Pancreas (tissue), 10 donors: ENCODE measurements around the gene NIP7. TPM values are rescaled to one million over a fixed set of nuclear protein-coding genes. Genes with fewer than 3 reads are reported as not detected.

Source experiments
- ATAC-seq, 4 donors: fragments of 200-7000 bp; cut with Tn5 transposase; one replicate each; pipeline versions ENCODE4 v1.8.0 to v1.9.1; 2020; ENCODE audit warnings: mild to moderate bottlenecking in 4 of 4, moderate library complexity in 4 of 4
- DNase-seq, 6 donors: peaks; one replicate each; pipeline ENCODE4 v3.0.0-alpha.2; 2020
- FAIRE-seq: peaks from 2 replicates; lab custom pipeline; 2012; peaks lifted over from hg19 to GRCh38; lab: Jason Lieb, UNC
- H3K27ac ChIP-seq, 4 donors: fragments of 200-600 bp; sonication (generic); 1 replicate in 3 of 4; 2 replicates in 1 of 4; pipeline versions ENCODE4 v1.5.0 to v1.8.0; 2020
- H3K27me3 ChIP-seq, 4 donors: fragments of 200-600 bp; one replicate each; pipeline ENCODE4 v1.8.0; 2021
- H3K36me3 ChIP-seq, 3 donors: fragments of 200-600 bp; sonication (generic) in 1 of 3; one replicate each; pipeline versions ENCODE4 v1.5.0 to v1.8.0; 2020 to 2021
- H3K4me1 ChIP-seq, 3 donors: fragments of 200-600 bp; one replicate each; pipeline ENCODE4 v1.8.0; 2021
- H3K4me3 ChIP-seq, 4 donors: fragments of 200-600 bp; sonication (generic) in 2 of 4; one replicate each; pipeline versions ENCODE4 v1.5.0 to v1.8.0; 2020 to 2021
- H3K9me3 ChIP-seq, 4 donors: fragments of 200-600 bp; one replicate each; pipeline ENCODE4 v1.8.0; 2021
- WGBS, 2 donors: extraction: QIAGEN DNeasy Blood & Tissue Kit; methylation state at CpG; one replicate each; pipeline ENCODE4 v1.1.7; 2013; 5-methylcytosine and 5-hydroxymethylcytosine counted together
- intact Hi-C, 3 donors: fragments of 100-400 bp; cut with DNase I; formaldehyde crosslinking; loops; one replicate each; pipeline versions ENCODE4 v1.11.1 to v1.14.2; 2022
- polyA plus RNA-seq, 2 donors: library from polyadenylated mRNA; stranded (reverse); fragments of 200-250 nt; gene quantifications; one replicate each; pipeline ENCODE4 v1.2.3, GENCODE V29; 2013
- total RNA-seq, 6 donors: library from RNA; stranded (reverse); fragmentation: NEBNext Ultra II Directional in 4 of 6; extraction: Animal tissue kit (Norgen Biotek cat#: 25700) in 4 of 6; gene quantifications; one replicate each; pipeline versions ENCODE4 v1.2.1 to v1.2.4, GENCODE V29; 2021 to 2023
- TF ChIP-seq, protein P1 (sequence below), 4 donors: fragments of 200-600 bp; sonication (generic) in 3 of 4; IDR thresholded peaks; one replicate each; pipeline versions ENCODE4 v1.5.0 to v1.8.0; 2021; ENCODE audit warnings: antibody characterized with exemption in 4 of 4
- donor health status: healthy with polysubstance abuse.
- donor health status: DM: no; HTN: no; CAD: no; lungs with moderate emphysema.
- donor health status: DM: no; HTN: no; CAD: no.
- donor health status: control.
- donor health status: control.
- donor health status: Bipolar disorder and iron deficiency.
- donor health status: DM: yes; HTN: yes; CAD: no.
- donor health status: DM: no; HTN: no; CAD: no.
- donor health status: DM: no; HTN: no; CAD: no.
- donor health status: DM: yes; HTN: yes; CAD: no.

The NIP7 gene
- total and polyA plus RNA-seq, 8 donors = 4.7 to 9.4 (median 7.1) TPM

DNA sequence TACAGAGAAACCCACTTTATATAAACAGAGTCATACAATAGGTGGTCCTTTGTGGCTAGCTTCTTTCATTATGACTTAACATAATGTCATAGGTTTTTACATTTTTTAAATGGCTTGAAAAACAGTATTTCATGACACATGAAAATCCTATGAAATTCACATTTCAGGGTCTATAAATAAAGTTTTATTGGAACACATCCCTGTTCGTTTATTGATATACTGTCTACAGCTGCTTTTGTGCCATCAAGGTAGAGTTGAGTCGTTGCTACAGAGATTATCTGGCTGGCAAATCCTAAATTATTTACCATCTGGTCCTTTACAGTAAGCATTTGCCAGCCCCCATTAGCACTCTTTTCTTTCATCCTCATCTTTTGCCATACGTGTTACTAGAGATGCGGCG is 26.1 kb upstream of the NIP7 start:
- intact Hi-C loops = no loop called here
- DNase-seq (no peak), ATAC-seq (no peak), FAIRE-seq (no peak)
- Histone ChIP-seq H3K27ac (no peak overlapping the region), H3K9me3 (no peaks in the 10 kb centered on the region), H3K4me1 (peaks cover 19 to 32% (median 23%) of the 10 kb centered on the region in 3 donors), H3K4me3 (no peak overlapping the region), H3K36me3 (peaks cover 0 to 11% (median 0%) of the 10 kb centered on the region in 3 donors), H3K27me3 (no peaks in the 10 kb centered on the region)
- TF ChIP-seq, protein P1, sequence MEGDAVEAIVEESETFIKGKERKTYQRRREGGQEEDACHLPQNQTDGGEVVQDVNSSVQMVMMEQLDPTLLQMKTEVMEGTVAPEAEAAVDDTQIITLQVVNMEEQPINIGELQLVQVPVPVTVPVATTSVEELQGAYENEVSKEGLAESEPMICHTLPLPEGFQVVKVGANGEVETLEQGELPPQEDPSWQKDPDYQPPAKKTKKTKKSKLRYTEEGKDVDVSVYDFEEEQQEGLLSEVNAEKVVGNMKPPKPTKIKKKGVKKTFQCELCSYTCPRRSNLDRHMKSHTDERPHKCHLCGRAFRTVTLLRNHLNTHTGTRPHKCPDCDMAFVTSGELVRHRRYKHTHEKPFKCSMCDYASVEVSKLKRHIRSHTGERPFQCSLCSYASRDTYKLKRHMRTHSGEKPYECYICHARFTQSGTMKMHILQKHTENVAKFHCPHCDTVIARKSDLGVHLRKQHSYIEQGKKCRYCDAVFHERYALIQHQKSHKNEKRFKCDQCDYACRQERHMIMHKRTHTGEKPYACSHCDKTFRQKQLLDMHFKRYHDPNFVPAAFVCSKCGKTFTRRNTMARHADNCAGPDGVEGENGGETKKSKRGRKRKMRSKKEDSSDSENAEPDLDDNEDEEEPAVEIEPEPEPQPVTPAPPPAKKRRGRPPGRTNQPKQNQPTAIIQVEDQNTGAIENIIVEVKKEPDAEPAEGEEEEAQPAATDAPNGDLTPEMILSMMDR (IDR thresholded peaks at IDR 0.05) = no peak
- 87 to 93% methylated on average over 5 of the region's 5 CpGs for WGBS, 2 donors

- ATAC-seq (no peak), FAIRE-seq (no peak), DNase-seq (peak in 2 of 6 donors; percentile 24 to 30)
- TF ChIP-seq, protein P1 (IDR thresholded peaks at IDR 0.05) = no peak
- H3K27ac ChIP-seq = no peak overlapping the region
- intact Hi-C loops = no loop called here
- peaks cover 19 to 32% (median 27%) of the 10 kb centered on the region in 3 donors for H3K4me1 ChIP-seq
- no peaks in the 10 kb centered on the region for H3K9me3 ChIP-seq
- H3K36me3 ChIP-seq = peaks cover 1 to 21% (median 7%) of the 10 kb centered on the region in 3 donors
- H3K4me3 ChIP-seq = no peak overlapping the region
- no peaks in the 10 kb centered on the region for H3K27me3 ChIP-seq
- WGBS, 2 donors = 49 to 54% methylated on average over 11 of the region's 11 CpGs
These were observed 25.0 kb upstream of the NIP7 start for GRCh38 chr16:69314534-69314933.

GRCh38 chr16:69315486-69316311 is 23.9 kb upstream of the NIP7 start:
- Histone ChIP-seq H3K27ac (peak overlapping the region; percentile 21 to 87 (median 70)), H3K9me3 (no peaks in the 10 kb centered on the region), H3K27me3 (no peaks in the 10 kb centered on the region), H3K36me3 (peaks cover 5 to 33% (median 19%) of the 10 kb centered on the region in 3 donors), H3K4me1 (peaks cover 19 to 32% (median 27%) of the 10 kb centered on the region in 3 donors), H3K4me3 (no peak overlapping the region)
- intact Hi-C loops = no loop called here
- WGBS, 2 donors = 62 to 69% methylated on average over 30 of the region's 30 CpGs
- DNase-seq (peak in 4 of 6 donors; percentile 56 to 78 (median 74)), FAIRE-seq (no peak), ATAC-seq (peak in 3 of 4 donors; percentile 12 to 22 (median 14))
- TF ChIP-seq, protein P1 (IDR thresholded peaks at IDR 0.05) = no peak

GRCh38 chr16:69316595-69317034 is 23.0 kb upstream of the NIP7 start:
- Histone ChIP-seq H3K9me3 (no peaks in the 10 kb centered on the region), H3K4me3 (no peak overlapping the region), H3K27ac (peak overlapping the region; percentile 21 to 87 (median 70)), H3K27me3 (no peaks in the 10 kb centered on the region), H3K4me1 (peaks cover 19 to 32% (median 27%) of the 10 kb centered on the region in 3 donors), H3K36me3 (peaks cover 9 to 42% (median 28%) of the 10 kb centered on the region in 3 donors)
- no peak for FAIRE-seq
- 51 to 58% methylated on average over 17 of the region's 17 CpGs for WGBS, 2 donors
- DNase-seq = peak; percentile 59 to 92 (median 88)
- TF ChIP-seq, protein P1 (IDR thresholded peaks at IDR 0.05) = no peak
- intact Hi-C loops = no loop called here
- peak; percentile 77 to 83 (median 80) for ATAC-seq
